Stimulated activated CD8-positive, alpha-beta memory T cell treated with anti-CD3 and anti-CD28 coated beads, Interleukin-15, amount 100 ng/mL, for 48 hours (primary cell): Measurements from ENCODE around the gene PIGV.
"Not testable (repeated sequence)": the region's sequence is repeated elsewhere in the genome, so short reads cannot be mapped to it uniquely, and the experiment has no call there.

Experiments
- DNase-seq, 2 donors: peaks; one replicate each; pipeline ENCODE4 v3.0.0-alpha.2; 2020; ENCODE audit warnings: low read depth in 2 of 2

Gene PIGV

GRCh38 chr1:26832249-26832960 is 44.7 kb downstream of the PIGV start:
- DNase-seq, result no peak

GRCh38 chr1:26833432-26834405 is 46.0 kb downstream of the PIGV start:
- peak; percentile 78 to 79 for DNase-seq

- DNase-seq, result not testable (repeated sequence)
Measured at GRCh38 chr1:26837665-26838064, 49.9 kb downstream of the PIGV start.

GRCh38 chr1:26838474-26839338 is 51.0 kb downstream of the PIGV start:
- DNase-seq, result peak; percentile 45 to 49

- no peak for DNase-seq
Measured at GRCh38 chr1:26839339-26839722, 51.6 kb downstream of the PIGV start.

- no peak for DNase-seq
Measured at GRCh38 chr1:26839779-26840178, 52.0 kb downstream of the PIGV start.

- DNase-seq, result no peak
Measured at GRCh38 chr1:26844424-26845196, 56.9 kb downstream of the PIGV start.

- not testable (repeated sequence) for DNase-seq
Measured at GRCh38 chr1:26847826-26848225, 60.1 kb downstream of the PIGV start.
